22Rv1 (cell line): ENCODE measurements around the gene TUBB6.
A peak's percentile ranks its signal among the peaks of the same experiment; 100 is the strongest.

Experiments
- H3K27ac ChIP-seq: fragments of 450-650 bp; 2 replicates; pipeline ENCODE4 v1.5.1; 2017
- ZFX ChIP-seq: fragments of 450-650 bp; IDR thresholded peaks from 2 replicates; pipeline ENCODE4 v1.6.1; 2017; ENCODE audit warnings: antibody characterized with exemption, borderline replicate concordance
- TF ChIP-seq, protein P1 (sequence below): fragments of 450-650 bp; IDR thresholded peaks from 2 replicates; pipeline ENCODE4 v1.5.1; 2017; ENCODE audit warnings: mild to moderate bottlenecking

The TUBB6 gene

GRCh38 chr18:12307701-12308385 lies at the start of gene TUBB6:
Gene TUBB6, plus strand, starts transcription at chr18:12308241. Its CDS starts 52 bp downstream, at chr18:12308293.
- H3K27ac ChIP-seq, result peak within 1 kb of the TSS; percentile 51
- TF ChIP-seq ZFX, result no peak
- TF ChIP-seq, protein P1, sequence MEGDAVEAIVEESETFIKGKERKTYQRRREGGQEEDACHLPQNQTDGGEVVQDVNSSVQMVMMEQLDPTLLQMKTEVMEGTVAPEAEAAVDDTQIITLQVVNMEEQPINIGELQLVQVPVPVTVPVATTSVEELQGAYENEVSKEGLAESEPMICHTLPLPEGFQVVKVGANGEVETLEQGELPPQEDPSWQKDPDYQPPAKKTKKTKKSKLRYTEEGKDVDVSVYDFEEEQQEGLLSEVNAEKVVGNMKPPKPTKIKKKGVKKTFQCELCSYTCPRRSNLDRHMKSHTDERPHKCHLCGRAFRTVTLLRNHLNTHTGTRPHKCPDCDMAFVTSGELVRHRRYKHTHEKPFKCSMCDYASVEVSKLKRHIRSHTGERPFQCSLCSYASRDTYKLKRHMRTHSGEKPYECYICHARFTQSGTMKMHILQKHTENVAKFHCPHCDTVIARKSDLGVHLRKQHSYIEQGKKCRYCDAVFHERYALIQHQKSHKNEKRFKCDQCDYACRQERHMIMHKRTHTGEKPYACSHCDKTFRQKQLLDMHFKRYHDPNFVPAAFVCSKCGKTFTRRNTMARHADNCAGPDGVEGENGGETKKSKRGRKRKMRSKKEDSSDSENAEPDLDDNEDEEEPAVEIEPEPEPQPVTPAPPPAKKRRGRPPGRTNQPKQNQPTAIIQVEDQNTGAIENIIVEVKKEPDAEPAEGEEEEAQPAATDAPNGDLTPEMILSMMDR, result no peak; the same call in 1 of the 2 replicates

GRCh38 chr18:12258719-12259705 lies 49.0 kb upstream of the TUBB6 start:
- no peak overlapping the region for H3K27ac ChIP-seq
- TF ChIP-seq ZFX, result no peak

- no peak overlapping the region for H3K27ac ChIP-seq
- TF ChIP-seq ZFX, result no peak
- TF ChIP-seq, protein P1, result no peak
Observed at GRCh38 chr18:12262748-12263147, 45.3 kb upstream of the TUBB6 start.

- no peak overlapping the region for H3K27ac ChIP-seq
- TF ChIP-seq, protein P1, result no peak
- TF ChIP-seq ZFX, result no peak
Observed at GRCh38 chr18:12264864-12265263, 43.2 kb upstream of the TUBB6 start.

GRCh38 chr18:12271376-12272235 lies 36.4 kb upstream of the TUBB6 start:
- peak overlapping the region; percentile 41; the same call in 1 of the 2 replicates for H3K27ac ChIP-seq
- TF ChIP-seq ZFX, result no peak
- TF ChIP-seq, protein P1, result peak; percentile 97

DNA sequence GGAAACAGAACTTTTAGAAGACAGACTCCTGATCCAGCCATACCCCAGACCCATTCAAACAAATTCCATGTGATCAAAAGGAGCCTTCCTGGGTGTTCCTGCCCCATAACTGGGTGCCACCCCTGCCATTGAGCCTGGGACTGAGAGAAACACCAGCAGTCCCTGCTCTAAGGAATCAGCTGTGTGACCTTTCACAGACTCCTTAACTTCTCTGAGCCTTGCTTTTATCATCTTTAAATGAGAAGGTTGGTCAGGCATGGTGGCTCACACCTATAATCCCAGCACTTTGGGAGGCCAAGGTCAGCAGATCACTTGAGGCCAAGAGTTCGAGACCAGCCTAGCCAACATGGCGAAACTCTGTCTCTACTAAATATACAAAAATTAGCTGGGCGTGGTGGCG lies 33.2 kb upstream of the TUBB6 start:
- H3K27ac ChIP-seq, result no peak overlapping the region
- TF ChIP-seq ZFX, result no peak
- TF ChIP-seq, protein P1, result no peak
